Measurements from ENCODE around the gene CNIH3. TPM values are rescaled to one million over a fixed set of nuclear protein-coding genes. Genes with fewer than 3 reads are reported as not detected.

The CNIH3 gene
- total RNA-seq, 1 experiment from 2014 or later, result 4.2 TPM

- H4K5ac ChIP-seq (ENCODE audit: insufficient read length, low read depth, low read length), result no peak overlapping the region
- no peaks in the 10 kb centered on the region for H4K20me1 ChIP-seq (ENCODE audit: control insufficient read depth, insufficient read depth, insufficient read length)
- no peak overlapping the region for H4K8ac ChIP-seq (replicated peaks; ENCODE audit: insufficient read length, low read depth, low read length)
- no peak overlapping the region for H3K56ac ChIP-seq (ENCODE audit: insufficient read length, low read depth, low read length)
- peaks cover 2% of the 10 kb centered on the region; the same call in 1 of the 2 replicates for H3K27me3 ChIP-seq (ENCODE audit: insufficient read depth, low read length)
- no peak overlapping the region for H3K23ac ChIP-seq (ENCODE audit: insufficient read length, low read depth, low read length)
- H3K4me2 ChIP-seq (ENCODE audit: insufficient read depth, insufficient read length, low read length), result no peak overlapping the region
- Mint-ChIP-seq H3K4me3 (no peak overlapping the region), H3K27me3 (ENCODE audit: low read depth) (peaks cover 59% of the 10 kb centered on the region), H3K27ac (no peak overlapping the region), H3K36me3 (ENCODE audit: insufficient read depth in 1 of 3, low read depth in 3 of 3) (peaks cover 9 to 22% (median 14%) of the 10 kb centered on the region in 3 experiments; a peak in 6 of 7 replicates), H3K9me3 (peaks cover 13 to 24% of the 10 kb centered on the region in 2 experiments), H3K4me1 (peaks cover 31 to 40% of the 10 kb centered on the region in 2 experiments)
- no peaks in the 10 kb centered on the region for H3K9me3 ChIP-seq (ENCODE audit: control insufficient read depth, low read depth, low read length)
- H3K79me2 ChIP-seq (ENCODE audit: insufficient read depth, low read length), result no peaks in the 10 kb centered on the region
- H3K79me1 ChIP-seq (ENCODE audit: insufficient read depth, low read depth, low read length, poor library complexity, severe bottlenecking), result no peaks in the 10 kb centered on the region
- H3K18ac ChIP-seq (ENCODE audit: insufficient read length, low read depth, low read length), result no peak overlapping the region
- H2AK5ac ChIP-seq (ENCODE audit: insufficient read length, low read length), result no peak overlapping the region
- no peak overlapping the region for H3K14ac ChIP-seq (ENCODE audit: insufficient read depth, low read length)
- no peak overlapping the region for H3K4ac ChIP-seq (ENCODE audit: low read depth, low read length)
- no peak overlapping the region for H2BK12ac ChIP-seq (ENCODE audit: insufficient read length, low read depth, low read length)
- H2BK120ac ChIP-seq (ENCODE audit: low read depth, low read length, poor library complexity, severe bottlenecking), result no peak overlapping the region
- no peak overlapping the region for H4K91ac ChIP-seq (ENCODE audit: insufficient read length, low read depth, low read length)
- H2BK5ac ChIP-seq (ENCODE audit: insufficient read length, low read length), result no peak overlapping the region
- no peak overlapping the region for H2BK15ac ChIP-seq (ENCODE audit: low read depth, low read length)
- no CpG with 5 or more reads among the region's 1 CpG for WGBS (ENCODE audit: extremely low coverage, insufficient read length, low lambda C conversion rate)
- DNase-seq, result no peak
- H3K4me1 ChIP-seq (ENCODE audit: insufficient read depth, low read length), result peaks cover 4% of the 10 kb centered on the region; the same call in 1 of the 2 replicates
- H3K27ac ChIP-seq (ENCODE audit: insufficient read length, low read depth, low read length), result no peak overlapping the region
- H3K23me2 ChIP-seq (ENCODE audit: insufficient read length, low read depth, low read length, poor library complexity, severe bottlenecking), result no peaks in the 10 kb centered on the region
- no peak overlapping the region for H3T11ph ChIP-seq (ENCODE audit: low read length)
- TF ChIP-seq, protein P1, sequence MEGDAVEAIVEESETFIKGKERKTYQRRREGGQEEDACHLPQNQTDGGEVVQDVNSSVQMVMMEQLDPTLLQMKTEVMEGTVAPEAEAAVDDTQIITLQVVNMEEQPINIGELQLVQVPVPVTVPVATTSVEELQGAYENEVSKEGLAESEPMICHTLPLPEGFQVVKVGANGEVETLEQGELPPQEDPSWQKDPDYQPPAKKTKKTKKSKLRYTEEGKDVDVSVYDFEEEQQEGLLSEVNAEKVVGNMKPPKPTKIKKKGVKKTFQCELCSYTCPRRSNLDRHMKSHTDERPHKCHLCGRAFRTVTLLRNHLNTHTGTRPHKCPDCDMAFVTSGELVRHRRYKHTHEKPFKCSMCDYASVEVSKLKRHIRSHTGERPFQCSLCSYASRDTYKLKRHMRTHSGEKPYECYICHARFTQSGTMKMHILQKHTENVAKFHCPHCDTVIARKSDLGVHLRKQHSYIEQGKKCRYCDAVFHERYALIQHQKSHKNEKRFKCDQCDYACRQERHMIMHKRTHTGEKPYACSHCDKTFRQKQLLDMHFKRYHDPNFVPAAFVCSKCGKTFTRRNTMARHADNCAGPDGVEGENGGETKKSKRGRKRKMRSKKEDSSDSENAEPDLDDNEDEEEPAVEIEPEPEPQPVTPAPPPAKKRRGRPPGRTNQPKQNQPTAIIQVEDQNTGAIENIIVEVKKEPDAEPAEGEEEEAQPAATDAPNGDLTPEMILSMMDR (conservative IDR thresholded peaks at IDR 0.05), result no peak
- H3K9ac ChIP-seq (ENCODE audit: extremely low read depth, insufficient read length, low read length), result no peak overlapping the region
- no peak overlapping the region for H2AFZ ChIP-seq (ENCODE audit: low read length)
- no peak overlapping the region for H2BK20ac ChIP-seq (ENCODE audit: low read depth, low read length, poor library complexity, severe bottlenecking)
These were observed 6.8 kb upstream of the CNIH3 start for GRCh38 chr1:224609333-224609732.
